HG03097 (cell line): ENCODE data around the gene KCNK7.

Source experiments
- ATAC-seq: cut with Tn5 transposase; IDR thresholded peaks from one replicate; pipeline ENCODE4 v1.9.1; 2021; ENCODE audit not compliant: unreplicated experiment, low FRiP score

Gene KCNK7

GRCh38 chr11:65612691-65613090 is 17.1 kb upstream of the KCNK7 start:
- no peak for ATAC-seq

- ATAC-seq: no peak
Observed at GRCh38 chr11:65611758-65612603, 16.4 kb upstream of the KCNK7 start.

DNA sequence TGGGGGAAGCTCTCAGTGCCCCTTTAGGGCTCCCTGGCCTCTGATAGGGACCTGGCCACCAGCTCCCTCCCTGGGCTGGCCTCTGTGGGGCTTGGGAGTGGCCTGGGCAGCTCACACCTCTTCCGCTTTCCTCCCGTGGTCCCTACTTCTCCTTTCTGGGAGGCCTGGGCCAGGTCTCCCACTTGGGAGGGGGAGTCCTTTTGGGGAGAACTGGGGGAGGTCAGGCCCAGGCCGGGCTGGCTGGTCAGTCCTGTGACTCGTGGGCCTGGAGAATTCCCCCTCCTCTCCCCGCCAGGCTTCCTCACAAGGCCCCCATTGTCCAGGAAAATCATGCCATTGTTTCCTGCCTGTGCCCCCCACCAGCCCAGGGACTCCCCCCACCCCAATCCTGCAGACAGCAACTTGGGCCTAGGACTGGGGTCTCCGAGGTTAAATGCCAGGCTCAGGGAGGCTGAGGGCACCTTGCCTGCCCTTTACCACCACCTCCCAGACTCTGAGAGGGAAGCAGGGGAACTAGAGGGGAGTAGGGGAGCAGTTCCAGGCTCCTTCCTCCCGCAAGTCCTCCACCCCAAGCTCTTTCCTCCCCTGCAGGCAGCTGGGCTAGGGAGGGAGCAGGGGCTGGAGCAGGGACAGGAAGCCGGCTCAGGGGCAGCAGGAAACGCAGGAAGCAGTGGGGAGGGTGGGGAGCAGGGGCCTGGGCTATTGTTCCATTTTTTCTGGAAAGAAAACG is 15.6 kb upstream of the KCNK7 start:
- no peak for ATAC-seq

DNA sequence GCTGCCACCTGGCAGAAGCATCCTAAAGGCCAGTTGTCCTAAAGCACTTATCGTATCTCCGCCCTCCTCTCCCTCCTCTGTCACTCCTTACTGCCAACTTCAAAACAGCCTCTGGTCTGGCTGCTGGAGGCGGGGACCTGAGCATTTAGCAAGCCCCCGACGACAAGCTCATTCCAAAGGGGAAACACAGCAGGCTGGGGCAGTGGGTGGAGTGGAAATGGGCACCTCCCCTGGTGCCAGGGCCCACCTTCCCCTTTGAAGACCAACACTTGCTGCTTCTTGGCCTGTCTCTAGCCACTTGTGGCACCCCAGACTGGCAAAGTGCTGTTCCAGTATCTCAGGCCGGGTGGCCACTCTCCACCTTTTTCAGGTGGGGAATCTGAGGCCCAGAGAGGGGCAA is 14.8 kb upstream of the KCNK7 start:
- ATAC-seq: no peak

- no peak for ATAC-seq
Observed at GRCh38 chr11:65609665-65610064, 14.1 kb upstream of the KCNK7 start.

GRCh38 chr11:65609229-65609628 is 13.6 kb upstream of the KCNK7 start:
- ATAC-seq: no peak

DNA sequence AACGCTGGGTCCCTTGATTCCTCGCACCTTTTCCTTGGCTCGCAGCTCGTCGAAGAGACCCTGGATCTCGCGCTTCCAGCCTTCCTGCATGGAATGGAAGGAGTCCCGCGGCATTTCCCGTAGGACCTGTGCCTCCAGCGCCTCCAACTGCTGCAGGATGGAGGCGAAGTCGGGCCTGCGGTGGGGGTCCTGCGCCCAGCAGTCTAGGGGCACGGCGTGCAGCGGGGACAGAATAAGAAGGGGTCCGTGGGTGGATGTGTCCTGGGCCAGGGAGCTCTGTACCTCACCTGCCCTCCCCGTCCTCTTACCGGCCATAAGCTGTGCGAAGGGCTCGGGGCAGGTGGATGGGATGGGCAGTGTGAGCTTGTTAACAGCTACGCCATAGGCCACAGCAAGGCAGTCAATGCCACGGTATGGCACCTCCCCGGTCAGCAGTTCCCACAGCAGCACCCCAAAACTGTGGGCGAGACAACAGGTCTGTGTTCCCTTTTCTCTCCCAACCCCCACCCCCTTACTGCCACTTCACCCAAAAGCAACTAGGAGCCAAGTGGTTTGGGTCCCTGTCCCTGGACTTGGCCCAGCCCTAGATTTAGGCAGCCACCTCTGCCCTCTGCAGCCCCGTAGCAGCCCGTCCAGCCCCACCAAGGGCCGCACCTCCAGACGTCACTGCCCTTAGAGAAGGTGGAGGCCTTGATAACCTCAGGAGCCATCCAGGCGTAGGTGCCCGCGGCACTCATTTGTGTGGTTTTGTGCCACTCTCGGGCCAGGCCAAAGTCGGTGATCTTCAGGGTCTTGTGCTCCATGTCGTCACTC is 12.2 kb upstream of the KCNK7 start:
- ATAC-seq: no peak

DNA sequence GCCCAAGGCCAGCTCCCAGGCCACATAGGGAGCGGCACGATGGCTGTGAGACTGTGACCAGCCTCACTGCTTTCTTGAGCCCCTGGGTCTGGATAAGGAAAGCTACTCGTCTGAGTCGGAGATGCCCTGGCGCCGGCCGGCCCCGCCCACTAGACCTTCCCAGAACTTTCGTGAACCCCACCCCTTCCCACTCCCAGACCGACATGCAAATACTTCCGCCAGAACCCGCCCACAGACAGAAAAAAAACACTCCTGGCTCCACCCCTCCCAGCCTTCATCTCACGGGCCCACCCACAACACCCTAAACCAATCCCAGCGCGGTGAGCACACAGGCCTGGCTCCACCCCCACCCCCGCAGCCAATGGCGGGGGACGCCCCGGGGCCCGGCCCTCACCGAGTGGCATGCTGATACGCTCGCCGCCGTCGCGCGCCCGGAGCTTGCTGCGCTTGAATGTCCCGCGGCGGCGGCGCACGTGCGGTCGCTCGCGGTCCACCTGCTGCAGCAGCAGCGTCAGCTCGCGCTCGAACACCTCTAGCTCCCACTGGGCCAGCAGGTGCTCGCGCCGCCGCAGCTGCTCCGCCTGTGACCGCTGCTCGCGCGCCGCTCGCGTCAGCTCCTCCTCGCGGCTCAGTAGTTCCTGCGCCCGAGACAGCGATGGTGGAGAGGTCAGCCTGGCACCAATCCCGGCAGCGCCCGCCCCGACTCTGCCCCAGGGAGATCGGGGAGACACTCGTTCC is 11.4 kb upstream of the KCNK7 start:
- ATAC-seq: no peak

DNA sequence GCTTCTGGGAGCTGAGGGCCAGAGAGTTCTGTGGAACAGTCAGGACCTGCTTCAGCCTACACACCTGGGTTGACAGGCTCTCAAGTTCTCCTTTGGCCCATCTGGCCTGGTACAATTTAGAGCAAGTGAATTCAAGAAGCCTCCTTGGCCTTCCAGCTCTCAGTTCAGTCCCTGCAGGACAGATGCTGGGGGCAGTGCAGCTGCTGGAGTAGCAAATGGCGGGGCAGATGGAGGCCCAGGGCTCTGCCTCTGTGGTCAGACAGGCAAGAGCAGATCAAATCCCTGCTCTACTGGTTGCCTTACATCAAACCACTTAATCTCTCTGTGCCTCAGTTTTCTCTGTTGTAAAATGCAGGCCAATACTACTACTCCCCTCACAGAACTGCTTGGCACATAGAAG is 8.7 kb upstream of the KCNK7 start:
- no peak for ATAC-seq

DNA sequence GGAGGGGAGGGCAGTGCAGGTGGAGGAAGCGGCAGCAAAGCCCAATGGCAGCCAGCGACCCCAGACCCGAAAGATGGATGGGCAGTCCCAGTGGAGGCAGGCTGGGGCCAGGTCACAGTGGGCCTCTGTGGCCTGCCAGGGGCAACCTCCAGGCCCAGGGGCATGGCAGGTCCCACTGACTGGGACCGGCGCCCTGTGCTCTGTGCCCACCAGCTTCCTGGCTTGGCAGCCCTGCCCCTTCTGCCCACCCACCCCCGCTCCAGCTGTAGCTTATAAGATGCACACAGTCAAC is 4.3 kb upstream of the KCNK7 start:
- ATAC-seq: no peak

- no peak for ATAC-seq
Observed at GRCh38 chr11:65599216-65599954, 3.8 kb upstream of the KCNK7 start.

DNA sequence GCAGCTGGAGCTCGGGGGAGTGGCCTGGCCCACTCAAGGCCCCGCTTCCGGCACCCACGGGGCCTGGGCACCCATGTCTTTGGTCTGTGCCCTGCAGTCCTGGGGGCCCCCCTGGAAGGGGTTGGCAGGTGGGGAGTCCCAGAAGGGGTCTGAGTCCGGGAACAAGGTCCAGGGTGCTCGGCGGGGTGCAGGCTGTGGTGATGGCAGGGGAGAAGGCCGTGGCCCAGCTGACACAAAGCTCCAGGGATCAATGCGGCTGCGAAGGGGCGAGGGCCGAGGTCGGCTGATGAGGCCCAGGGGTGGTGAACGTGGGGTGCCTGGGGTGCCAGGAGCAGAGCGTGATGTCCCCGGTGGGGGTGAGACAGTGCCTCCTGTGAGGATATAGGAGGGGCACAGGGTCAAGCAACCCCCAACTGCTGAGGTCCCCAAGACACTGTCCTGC is 2.7 kb upstream of the KCNK7 start:
- ATAC-seq: no peak

DNA sequence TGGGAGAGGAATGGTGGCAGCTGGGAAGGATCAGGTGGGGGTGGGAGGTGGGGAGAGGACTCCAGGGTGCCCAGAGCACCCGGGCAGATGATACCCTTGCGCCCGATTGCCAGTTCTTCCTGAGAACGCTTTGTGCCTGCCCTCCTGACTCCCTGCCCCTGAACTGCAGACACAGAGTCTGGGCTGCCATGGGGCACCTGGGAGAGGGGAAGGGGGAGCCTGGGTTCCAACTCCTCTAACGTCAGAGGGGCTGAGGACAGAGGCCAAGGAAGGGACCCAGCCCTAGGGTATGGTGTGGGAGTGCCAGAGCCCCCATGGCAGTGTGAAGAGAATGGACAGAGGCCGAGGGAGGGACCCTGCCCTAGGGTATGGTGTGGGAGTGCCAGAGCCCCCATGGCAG is 920 bp upstream of the KCNK7 start:
- ATAC-seq: no peak

DNA sequence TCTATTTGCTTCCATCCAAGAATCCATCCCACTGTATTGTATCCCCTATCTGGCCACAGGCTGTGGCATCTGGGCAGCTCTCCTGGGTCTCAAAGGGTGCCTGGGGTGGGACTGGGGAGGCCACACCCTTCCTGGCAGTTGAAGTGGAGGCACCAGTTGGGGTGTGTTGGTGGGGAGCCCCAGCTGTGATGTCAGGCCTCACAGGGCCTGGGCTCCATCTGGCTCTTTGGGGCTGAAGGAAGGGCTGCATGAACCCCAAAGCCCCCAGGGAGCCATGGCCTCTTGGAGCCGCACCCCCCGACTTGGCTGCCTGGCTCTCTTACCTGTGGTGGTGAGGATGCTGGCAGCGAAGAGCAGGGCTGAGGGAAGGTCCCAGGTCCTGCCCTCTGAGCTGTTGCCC is 469 bp downstream of the KCNK7 start:
- no peak for ATAC-seq

- no peak for ATAC-seq
Observed at GRCh38 chr11:65593518-65594414, 1.8 kb downstream of the KCNK7 start.

GRCh38 chr11:65592858-65593517 is 2.6 kb downstream of the KCNK7 start:
- ATAC-seq: no peak

- ATAC-seq: no peak
Observed at GRCh38 chr11:65591939-65592857, 3.4 kb downstream of the KCNK7 start.
